ENCODE results near the gene SNX1. TPM values are rescaled to one million over a fixed set of nuclear protein-coding genes. Genes with fewer than 3 reads are reported as not detected.
A peak's percentile ranks its signal among the peaks of the same experiment; 100 is the strongest.

Gene SNX1
- polyA plus RNA-seq, 1 donor (not counting 4 experiments of a cell fraction or from before 2014, with no cell fraction given) = 90.2 TPM

DNA sequence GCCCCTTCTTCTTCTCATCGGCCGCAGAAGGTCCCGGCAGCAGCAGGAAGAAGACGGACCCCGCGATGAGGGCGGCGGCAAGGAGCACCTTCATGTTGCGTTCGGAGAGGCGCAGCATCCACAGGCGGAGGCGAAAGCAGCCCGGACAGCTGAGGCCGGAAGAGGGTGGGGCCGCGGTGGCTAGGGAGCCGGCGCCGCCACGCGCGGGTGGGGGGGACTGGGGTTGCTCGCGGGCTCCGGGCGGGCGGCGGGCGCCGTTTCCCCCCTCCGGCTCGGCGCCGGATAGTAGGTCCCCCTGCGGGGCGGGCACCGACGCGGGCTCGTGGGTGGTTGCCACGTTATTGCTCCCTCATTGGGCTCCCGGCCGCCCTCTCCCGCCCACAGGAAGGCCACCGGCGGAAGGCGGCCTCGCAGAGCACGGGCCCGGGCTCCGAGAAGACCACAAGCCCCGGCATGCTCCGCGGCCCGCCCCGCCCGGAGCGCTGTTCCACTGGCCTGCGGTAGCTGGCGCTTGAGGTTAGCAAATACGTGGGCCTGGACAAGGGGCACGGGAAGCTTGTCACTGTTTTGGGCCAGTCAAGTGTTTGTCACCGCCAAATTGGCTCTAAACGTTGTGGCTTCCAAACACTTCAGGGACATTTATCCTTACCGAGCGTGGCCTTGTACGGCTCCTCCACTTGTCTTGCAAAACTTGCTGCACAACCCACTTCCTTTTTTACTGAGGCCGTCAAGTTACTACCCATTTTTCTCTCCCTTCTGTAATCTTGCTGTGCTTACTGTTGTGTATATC is 67.3 kb downstream of the SNX1 start, which contains the start of gene PPIB:
PPIB (minus strand) TSS at position 154 of the 790 bp plus-strand sequence; CDS start at position 118, 36 bp downstream.
- no peak for FAIRE-seq
- H3K9ac ChIP-seq (ENCODE audit: control insufficient read depth, extremely low read depth, insufficient read depth, low read length) = peak within 1 kb of the TSS; percentile 95

DNA sequence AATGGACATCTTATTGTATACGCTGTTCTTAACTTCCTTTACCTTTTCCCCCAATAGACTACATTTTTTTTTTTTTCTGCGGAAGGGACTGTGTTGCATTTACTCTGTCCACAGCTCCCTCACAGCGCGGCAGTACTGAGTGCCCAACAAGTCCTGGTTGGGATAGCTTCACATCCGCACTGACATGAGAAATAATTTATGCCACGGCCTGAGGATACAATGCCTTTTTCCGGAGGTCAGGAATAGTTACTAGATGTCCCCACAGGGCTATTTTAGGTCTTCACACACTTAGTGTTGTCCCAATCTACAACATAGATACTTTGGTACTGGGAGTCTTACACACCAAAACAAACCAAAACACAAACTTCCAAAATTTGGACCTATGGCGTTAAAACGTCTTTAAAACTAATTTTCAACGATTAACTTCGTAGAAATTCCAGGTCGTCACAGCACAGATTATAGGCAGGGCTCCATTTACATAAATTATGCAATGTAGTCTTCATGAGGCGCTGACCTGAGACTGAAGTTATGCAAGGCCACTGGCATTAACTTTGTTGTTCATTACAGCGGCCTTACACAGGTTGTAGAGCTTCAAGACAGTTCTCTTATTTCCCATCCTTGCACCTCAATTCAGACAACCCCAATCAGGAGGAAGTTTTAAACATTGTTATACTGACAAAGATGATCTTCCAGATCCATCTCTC is 68.0 kb downstream of the SNX1 start:
- DNase-seq (ENCODE audit: low read depth, low spot score) (no peak), FAIRE-seq (no peak)
- peaks cover 9% of the 10 kb centered on the region for H4K20me1 ChIP-seq (ENCODE audit: control insufficient read depth, extremely low read depth, insufficient read depth, low read length)
- H3K9me1 ChIP-seq (ENCODE audit: control insufficient read depth, extremely low read depth, insufficient read depth, low read length) = peaks cover 2% of the 10 kb centered on the region
- dilution Hi-C loops (cut with MboI; ENCODE audit: extremely low pct_ligation_motif_present, low sequenced_read_pairs) = no loop called here
- H3K9ac ChIP-seq (ENCODE audit: control insufficient read depth, extremely low read depth, insufficient read depth, low read length) = peak overlapping the region; percentile 38
- peak overlapping the region; percentile 1 to 43 (median 42) for H3K4me3 ChIP-seq (ENCODE audit: control insufficient read depth in 2 of 3, extremely low read depth in 1 of 3, insufficient read depth in 2 of 3, low read depth in 1 of 3, low read length in 3 of 3)
- peaks cover 17 to 24% of the 10 kb centered on the region in 2 experiments for H3K36me3 ChIP-seq (ENCODE audit: control insufficient read depth in 2 of 2, extremely low read depth in 1 of 2, insufficient read depth in 2 of 2, low read length in 2 of 2)
- H3K4me2 ChIP-seq (ENCODE audit: control insufficient read depth, extremely low read depth, insufficient read depth, low read depth, low read length) = peak overlapping the region; percentile 78
- peaks cover 25% of the 10 kb centered on the region for H3K4me1 ChIP-seq (ENCODE audit: control insufficient read depth, extremely low read depth, insufficient read depth, low read length)
- no peaks in the 10 kb centered on the region for H3K27me3 ChIP-seq (ENCODE audit: control insufficient read depth, extremely low read depth, insufficient read depth, low read length)
- TF ChIP-seq, protein P1, sequence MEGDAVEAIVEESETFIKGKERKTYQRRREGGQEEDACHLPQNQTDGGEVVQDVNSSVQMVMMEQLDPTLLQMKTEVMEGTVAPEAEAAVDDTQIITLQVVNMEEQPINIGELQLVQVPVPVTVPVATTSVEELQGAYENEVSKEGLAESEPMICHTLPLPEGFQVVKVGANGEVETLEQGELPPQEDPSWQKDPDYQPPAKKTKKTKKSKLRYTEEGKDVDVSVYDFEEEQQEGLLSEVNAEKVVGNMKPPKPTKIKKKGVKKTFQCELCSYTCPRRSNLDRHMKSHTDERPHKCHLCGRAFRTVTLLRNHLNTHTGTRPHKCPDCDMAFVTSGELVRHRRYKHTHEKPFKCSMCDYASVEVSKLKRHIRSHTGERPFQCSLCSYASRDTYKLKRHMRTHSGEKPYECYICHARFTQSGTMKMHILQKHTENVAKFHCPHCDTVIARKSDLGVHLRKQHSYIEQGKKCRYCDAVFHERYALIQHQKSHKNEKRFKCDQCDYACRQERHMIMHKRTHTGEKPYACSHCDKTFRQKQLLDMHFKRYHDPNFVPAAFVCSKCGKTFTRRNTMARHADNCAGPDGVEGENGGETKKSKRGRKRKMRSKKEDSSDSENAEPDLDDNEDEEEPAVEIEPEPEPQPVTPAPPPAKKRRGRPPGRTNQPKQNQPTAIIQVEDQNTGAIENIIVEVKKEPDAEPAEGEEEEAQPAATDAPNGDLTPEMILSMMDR (optimal IDR thresholded peaks at IDR 0.05 in 1 of 3, IDR thresholded peaks at IDR 0.05 in 1 of 3, conservative IDR thresholded peaks at IDR 0.05 in 1 of 3; ENCODE audit: extremely low read depth in 1 of 3, insufficient read depth in 2 of 3, low read length in 3 of 3) = no peak
- TF ChIP-seq EZH2 (IDR thresholded peaks at IDR 0.05; ENCODE audit: low read length) = no peak
- H3K9me3 ChIP-seq (ENCODE audit: control insufficient read depth, low read depth, low read length) = no peaks in the 10 kb centered on the region
- H3K27ac ChIP-seq (ENCODE audit: control insufficient read depth, insufficient read depth, low read length) = peak overlapping the region; percentile 36
- peak overlapping the region; percentile 68 for H2AFZ ChIP-seq (ENCODE audit: control insufficient read depth, low read length)
- peaks cover 31% of the 10 kb centered on the region for H3K79me2 ChIP-seq (ENCODE audit: control insufficient read depth, insufficient read depth, low read length)

More for the DNA sequence above, 67.3 kb downstream of the SNX1 start, which contains the start of gene PPIB:
- no peak for TF ChIP-seq EZH2 (IDR thresholded peaks at IDR 0.05; ENCODE audit: low read length)
- TF ChIP-seq, protein P1 (optimal IDR thresholded peaks at IDR 0.05 in 1 of 3, IDR thresholded peaks at IDR 0.05 in 1 of 3, conservative IDR thresholded peaks at IDR 0.05 in 1 of 3; ENCODE audit: extremely low read depth in 1 of 3, insufficient read depth in 2 of 3, low read length in 3 of 3) = peak; percentile 40 to 75 (median 60)
- peak within 1 kb of the TSS; percentile 92 for H3K27ac ChIP-seq (ENCODE audit: control insufficient read depth, insufficient read depth, low read length)
- DNase-seq (ENCODE audit: low read depth, low spot score) = peak; percentile 74
- peak within 1 kb of the TSS; percentile 100 for H3K4me2 ChIP-seq (ENCODE audit: control insufficient read depth, extremely low read depth, insufficient read depth, low read depth, low read length)
- peaks cover 21 to 31% of the 10 kb centered on the region in 2 experiments for H3K36me3 ChIP-seq (ENCODE audit: control insufficient read depth in 2 of 2, extremely low read depth in 1 of 2, insufficient read depth in 2 of 2, low read length in 2 of 2)
- peak within 1 kb of the TSS; percentile 68 for H2AFZ ChIP-seq (ENCODE audit: control insufficient read depth, low read length)
- peaks cover 25% of the 10 kb centered on the region for H3K4me1 ChIP-seq (ENCODE audit: control insufficient read depth, extremely low read depth, insufficient read depth, low read length)
- H3K79me2 ChIP-seq (ENCODE audit: control insufficient read depth, insufficient read depth, low read length) = peaks cover 37% of the 10 kb centered on the region
- peaks cover 2% of the 10 kb centered on the region for H3K9me1 ChIP-seq (ENCODE audit: control insufficient read depth, extremely low read depth, insufficient read depth, low read length)
- H4K20me1 ChIP-seq (ENCODE audit: control insufficient read depth, extremely low read depth, insufficient read depth, low read length) = peaks cover 9% of the 10 kb centered on the region
- no peaks in the 10 kb centered on the region for H3K9me3 ChIP-seq (ENCODE audit: control insufficient read depth, low read depth, low read length)
- peak within 1 kb of the TSS; percentile 76 to 99 (median 99) for H3K4me3 ChIP-seq (ENCODE audit: control insufficient read depth in 2 of 3, extremely low read depth in 1 of 3, insufficient read depth in 2 of 3, low read depth in 1 of 3, low read length in 3 of 3)
- dilution Hi-C loops (cut with MboI; ENCODE audit: extremely low pct_ligation_motif_present, low sequenced_read_pairs) = no loop called here
- no peaks in the 10 kb centered on the region for H3K27me3 ChIP-seq (ENCODE audit: control insufficient read depth, extremely low read depth, insufficient read depth, low read length)

Data from keratinocyte (primary cell).